AG04449 (cell line): Measurements from ENCODE around the gene ZNF526.
A peak's percentile ranks its signal among the peaks of the same experiment; 100 is the strongest.

Experiments used
- CTCF ChIA-PET: fragments of 350-600 bp; formaldehyde crosslinking; extraction: SDS; loops from one replicate; lab custom pipeline; 2021; ENCODE audit warnings: antibody characterized with exemption; lab: Yijun Ruan, JAX
- POLR2A ChIA-PET: fragments of 400-600, 350-600 bp; formaldehyde crosslinking; extraction: SDS; loops from one replicate; lab custom pipeline; 2020; ENCODE audit warnings: antibody characterized with exemption, inconsistent platforms; lab: Yijun Ruan, JAX
- DNase-seq: peaks from one replicate; pipeline ENCODE4 v3.0.0-alpha.2; 2010; ENCODE audit warnings: low read depth, low spot score
- H3K4me3 ChIP-seq: 2 replicates; pipeline ENCODE4 v1.5.1; 2011; ENCODE audit warnings: low read depth, mild to moderate bottlenecking, control low read depth, low read length
- TF ChIP-seq, protein P1 (sequence below): IDR thresholded peaks from one replicate; pipeline ENCODE4 v1.5.1; 2011; ENCODE audit warnings: mild to moderate bottlenecking, moderate library complexity, low read length, control low read depth, inconsistent platforms; ENCODE audit not compliant: insufficient read depth; ENCODE audit errors: missing control alignments

The ZNF526 gene

GRCh38 chr19:42178791-42179674 lies 41.1 kb upstream of the ZNF526 start:
- no peak overlapping the region for H3K4me3 ChIP-seq
- CTCF ChIA-PET: interaction anchor here (13.0 kb wide), 1 partner anchor 67 kb away, joined by 173 read pairs; no protein-coding TSS in a partner anchor

GRCh38 chr19:42184401-42184861 lies 35.7 kb upstream of the ZNF526 start:
- DNase-seq: peak; percentile 62
- TF ChIP-seq, protein P1, sequence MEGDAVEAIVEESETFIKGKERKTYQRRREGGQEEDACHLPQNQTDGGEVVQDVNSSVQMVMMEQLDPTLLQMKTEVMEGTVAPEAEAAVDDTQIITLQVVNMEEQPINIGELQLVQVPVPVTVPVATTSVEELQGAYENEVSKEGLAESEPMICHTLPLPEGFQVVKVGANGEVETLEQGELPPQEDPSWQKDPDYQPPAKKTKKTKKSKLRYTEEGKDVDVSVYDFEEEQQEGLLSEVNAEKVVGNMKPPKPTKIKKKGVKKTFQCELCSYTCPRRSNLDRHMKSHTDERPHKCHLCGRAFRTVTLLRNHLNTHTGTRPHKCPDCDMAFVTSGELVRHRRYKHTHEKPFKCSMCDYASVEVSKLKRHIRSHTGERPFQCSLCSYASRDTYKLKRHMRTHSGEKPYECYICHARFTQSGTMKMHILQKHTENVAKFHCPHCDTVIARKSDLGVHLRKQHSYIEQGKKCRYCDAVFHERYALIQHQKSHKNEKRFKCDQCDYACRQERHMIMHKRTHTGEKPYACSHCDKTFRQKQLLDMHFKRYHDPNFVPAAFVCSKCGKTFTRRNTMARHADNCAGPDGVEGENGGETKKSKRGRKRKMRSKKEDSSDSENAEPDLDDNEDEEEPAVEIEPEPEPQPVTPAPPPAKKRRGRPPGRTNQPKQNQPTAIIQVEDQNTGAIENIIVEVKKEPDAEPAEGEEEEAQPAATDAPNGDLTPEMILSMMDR: peak; percentile 91
- ChIA-PET CTCF (interaction anchor here (0.8 to 13.0 kb wide), 32 partner anchors 8 to 216 kb away, joined by 3 to 173 read pairs (median 4); partner anchors contain the start of gene POU2F2), POLR2A (interaction anchor here (0.9 kb wide), 1 partner anchor 70 kb away, joined by 5 read pairs; no protein-coding TSS in a partner anchor)
- H3K4me3 ChIP-seq: no peak overlapping the region

More at GRCh38 chr19:42178791-42179674, 41.1 kb upstream of the ZNF526 start:
- TF ChIP-seq, protein P1: peak; percentile 41
- POLR2A ChIA-PET: no interaction called here
- DNase-seq: no peak

DNA sequence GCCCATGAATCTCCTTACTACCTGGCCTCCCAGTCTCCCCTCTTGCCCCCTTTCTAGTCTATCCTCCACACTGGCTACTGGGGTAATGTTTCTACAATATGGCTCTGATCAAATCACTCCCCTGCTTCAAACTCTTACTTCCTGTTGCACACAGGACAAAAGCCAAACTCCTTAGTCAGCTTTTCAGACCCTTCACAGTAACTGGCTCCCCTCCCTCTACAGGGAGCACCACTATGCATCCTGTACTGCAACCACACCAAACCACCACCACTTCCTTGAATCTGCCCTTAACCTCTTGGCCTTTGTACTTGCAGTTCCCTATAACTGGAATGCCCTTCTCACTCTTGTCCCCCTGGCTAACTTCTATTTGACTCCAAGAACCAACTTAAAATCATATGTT lies 34.8 kb upstream of the ZNF526 start:
- no peak for DNase-seq
- TF ChIP-seq, protein P1: no peak
- ChIA-PET CTCF (interaction anchor here (0.8 to 13.0 kb wide), 22 partner anchors 7 to 150 kb away, joined by 3 to 173 read pairs (median 6); partner anchors contain the start of gene POU2F2), POLR2A (no interaction called here)
- H3K4me3 ChIP-seq: no peak overlapping the region

- no peak overlapping the region for H3K4me3 ChIP-seq
- DNase-seq: no peak
- POLR2A ChIA-PET: no interaction called here
- TF ChIP-seq, protein P1: no peak
- CTCF ChIA-PET: interaction anchor here (0.7 to 13.0 kb wide), 4 partner anchors 12 to 77 kb away, joined by 3 to 173 read pairs (median 10); no protein-coding TSS in a partner anchor
Measured at GRCh38 chr19:42188665-42189064, 31.4 kb upstream of the ZNF526 start.

DNA sequence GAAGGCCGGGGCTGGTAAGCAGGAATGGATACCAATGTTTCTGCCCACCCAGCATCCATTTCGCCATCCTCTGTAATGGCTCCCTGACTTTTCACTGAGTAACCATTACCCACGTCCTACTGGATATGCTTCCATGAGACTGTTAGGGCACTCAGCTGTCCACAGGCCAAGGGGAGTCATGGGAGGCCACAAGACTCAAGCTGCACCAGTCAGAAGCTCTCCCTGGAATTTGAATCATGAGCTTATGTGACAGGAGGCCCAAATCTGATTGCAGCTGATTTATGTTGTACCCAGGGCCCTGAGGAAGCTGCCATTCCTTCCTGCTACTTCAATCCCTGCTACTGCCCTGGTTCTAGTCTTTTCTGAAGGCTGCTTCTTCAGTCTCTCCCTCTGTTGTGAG lies 31.0 kb upstream of the ZNF526 start:
- H3K4me3 ChIP-seq: no peak overlapping the region
- no peak for DNase-seq
- POLR2A ChIA-PET: no interaction called here
- CTCF ChIA-PET: interaction anchor here (0.7 to 13.0 kb wide), 3 partner anchors 12 to 77 kb away, joined by 3 to 173 read pairs (median 3); no protein-coding TSS in a partner anchor
- TF ChIP-seq, protein P1: no peak
